ENCODE measurements around the gene DRD2. TPM values are rescaled to one million over a fixed set of nuclear protein-coding genes. Genes with fewer than 3 reads are reported as not detected.
A peak's percentile ranks its signal among the peaks of the same experiment; 100 is the strongest.

The DRD2 gene
- polyA plus RNA-seq, 1 donor, result 0.16 TPM

DNA sequence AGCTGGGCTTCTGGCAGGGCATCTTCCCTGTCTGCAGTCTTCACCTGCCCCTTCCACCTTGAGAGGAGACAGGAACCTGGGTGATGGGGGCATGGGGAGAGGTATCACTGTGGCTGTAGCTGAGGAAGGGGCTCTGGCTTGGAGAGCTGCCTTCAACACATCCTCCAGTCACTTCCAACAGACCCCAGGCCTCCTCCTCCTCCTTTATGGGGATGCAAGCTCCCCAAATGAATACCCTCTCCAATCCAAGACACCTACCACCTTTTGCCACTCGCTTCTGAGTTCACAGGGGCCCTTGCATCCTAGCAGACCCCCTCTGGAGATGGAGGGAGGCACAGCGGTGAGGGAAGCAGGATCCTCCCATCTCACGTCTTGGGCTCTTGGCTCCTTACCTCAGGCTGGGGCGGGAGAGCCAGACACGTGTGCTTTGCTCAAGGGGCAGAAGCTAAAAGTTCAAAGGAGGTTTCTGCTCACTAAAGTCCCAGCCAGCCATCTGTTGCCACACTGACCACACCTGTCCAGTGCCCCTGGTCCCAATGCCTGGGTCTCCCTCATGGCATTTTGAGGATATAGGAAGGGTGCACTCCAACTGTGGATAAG is 74.5 kb downstream of the DRD2 start:
- DNase-seq (ENCODE audit: low read depth), result no peak

- no peak for DNase-seq (ENCODE audit: low read depth)
These were observed 76.3 kb downstream of the DRD2 start for GRCh38 chr11:113398669-113399430.

DNA sequence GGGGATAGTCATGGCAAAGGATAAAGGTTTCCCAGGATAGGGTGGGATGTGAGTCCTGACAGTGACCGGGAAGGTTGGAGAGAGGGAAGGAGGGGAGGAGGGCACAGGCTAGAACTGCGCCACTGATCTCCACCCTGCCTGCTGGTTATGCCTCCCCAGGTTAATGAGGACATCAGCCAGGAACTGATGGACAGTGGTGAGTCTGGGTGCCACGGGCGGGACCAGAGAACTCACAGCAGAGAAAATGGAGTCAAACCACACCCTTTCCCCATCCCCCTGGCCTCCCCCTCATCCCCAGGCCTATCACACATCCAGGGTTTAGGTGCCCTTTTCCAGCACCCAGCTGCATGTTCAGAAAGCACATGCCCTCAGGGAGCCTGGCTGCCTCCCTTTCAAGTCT is 77.4 kb downstream of the DRD2 start:
- no peak for DNase-seq (ENCODE audit: low read depth)

GRCh38 chr11:113397212-113397611 is 78.0 kb downstream of the DRD2 start:
- DNase-seq (ENCODE audit: low read depth), result no peak

DNA sequence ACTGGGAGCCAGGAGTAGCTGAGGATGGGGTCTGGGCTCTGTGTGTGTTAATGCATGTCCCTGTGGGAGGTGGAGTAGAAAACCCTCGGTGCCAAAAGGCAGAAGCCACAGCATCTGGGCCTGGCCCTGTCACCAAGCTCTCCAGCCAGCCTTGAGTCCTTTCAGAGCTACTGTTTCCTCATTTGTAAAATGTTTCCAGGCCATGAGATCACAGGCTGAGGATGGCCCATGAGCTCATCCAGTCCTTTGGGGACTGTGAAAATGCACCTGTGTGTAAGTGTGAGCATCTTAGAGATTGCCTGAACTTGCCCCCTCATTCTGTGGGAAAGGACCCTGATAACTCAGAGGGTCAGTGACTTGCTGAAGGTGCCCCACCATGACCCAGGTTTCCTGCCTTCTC is 78.5 kb downstream of the DRD2 start:
- no peak for DNase-seq (ENCODE audit: low read depth)

- no peak for DNase-seq (ENCODE audit: low read depth)
These were observed 79.3 kb downstream of the DRD2 start for GRCh38 chr11:113395782-113396336.

- DNase-seq (ENCODE audit: low read depth), result no peak
These were observed 80.3 kb downstream of the DRD2 start for GRCh38 chr11:113394919-113395318.

DNA sequence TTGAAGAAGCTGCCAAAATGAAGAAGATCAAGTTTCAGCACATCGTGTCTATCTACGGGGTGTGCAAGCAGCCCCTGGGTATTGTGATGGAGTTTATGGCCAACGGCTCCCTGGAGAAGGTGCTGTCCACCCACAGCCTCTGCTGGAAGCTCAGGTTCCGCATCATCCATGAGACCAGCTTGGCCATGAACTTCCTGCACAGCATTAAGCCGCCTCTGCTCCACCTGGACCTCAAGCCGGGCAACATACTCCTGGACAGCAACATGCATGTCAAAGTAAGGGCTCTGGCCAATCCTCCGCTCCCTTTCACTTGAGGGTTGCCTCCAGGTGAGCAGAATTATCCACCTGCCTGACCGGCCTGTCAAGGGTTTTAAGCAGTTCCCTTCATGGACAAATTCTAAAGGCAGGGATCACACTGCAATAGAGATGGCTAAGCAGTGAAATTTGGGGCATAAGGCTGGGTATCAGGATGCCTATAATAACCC is 81.7 kb downstream of the DRD2 start:
- DNase-seq (ENCODE audit: low read depth), result no peak

DNA sequence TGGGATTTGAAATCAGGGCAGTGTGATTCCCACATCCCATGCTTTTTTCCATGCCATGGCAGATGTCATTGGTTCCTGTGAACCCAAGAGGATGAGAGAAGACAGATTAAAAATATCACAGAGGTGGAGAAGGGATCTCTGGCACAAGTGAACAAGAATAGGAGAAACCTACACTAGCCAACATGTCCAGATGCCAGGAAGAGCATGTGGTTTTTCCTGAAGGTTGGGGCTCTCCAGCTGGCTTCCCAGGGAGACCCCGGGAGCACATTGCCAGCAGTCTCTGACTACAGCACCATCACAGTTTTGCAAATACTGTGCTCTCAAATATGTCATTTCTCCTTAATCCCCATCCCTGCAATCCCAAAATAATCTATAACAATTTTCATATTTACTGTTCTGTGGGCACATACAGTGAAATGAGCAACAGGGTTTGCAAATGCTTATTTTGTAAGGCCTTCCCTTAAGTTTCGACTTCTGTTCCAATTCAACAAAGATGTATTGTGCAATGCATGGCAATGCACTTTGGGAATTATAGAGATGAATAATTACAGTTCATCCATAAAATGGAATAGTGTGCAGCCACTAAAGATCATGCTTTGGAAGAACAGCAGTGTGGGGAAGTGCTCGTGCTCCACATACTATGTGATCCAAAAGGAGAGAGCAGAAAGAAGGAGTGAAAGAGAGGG is 82.8 kb downstream of the DRD2 start:
- no peak for DNase-seq (ENCODE audit: low read depth)

- no peak for DNase-seq (ENCODE audit: low read depth)
These were observed 85.9 kb downstream of the DRD2 start for GRCh38 chr11:113389272-113389671.

GRCh38 chr11:113387605-113388211 is 87.5 kb downstream of the DRD2 start, which contains the start of gene ANKK1:
Gene ANKK1 (plus strand): TSS chr11:113387779. CDS start chr11:113387885, 106 bp downstream.
- DNase-seq (ENCODE audit: low read depth), result no peak

DNA sequence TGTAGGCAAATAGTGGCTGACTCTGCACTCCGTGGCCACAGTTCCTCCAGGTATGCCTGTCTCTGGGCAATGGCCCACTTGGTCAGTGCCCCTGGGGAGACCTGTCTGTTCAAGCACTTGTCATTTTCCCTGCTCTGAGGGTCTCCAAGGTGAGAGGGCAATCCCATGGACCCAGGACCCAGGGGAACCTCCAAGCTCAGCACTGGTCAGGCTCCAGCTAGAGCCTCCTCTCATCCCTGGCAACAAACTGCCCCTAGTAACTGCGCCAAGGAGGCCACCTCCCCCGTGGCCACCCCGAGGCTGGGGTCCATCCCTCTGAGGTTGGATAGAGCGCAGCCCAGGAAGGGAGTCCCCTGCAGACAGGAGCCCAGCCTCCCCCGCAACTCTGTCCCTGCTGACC is 88.3 kb downstream of the DRD2 start:
- DNase-seq (ENCODE audit: low read depth), result no peak

GRCh38 chr11:113385749-113386148 is 89.4 kb downstream of the DRD2 start:
- no peak for DNase-seq (ENCODE audit: low read depth)

- no peak for DNase-seq (ENCODE audit: low read depth)
These were observed 90.6 kb downstream of the DRD2 start for GRCh38 chr11:113384551-113384950.

- no peak for DNase-seq (ENCODE audit: low read depth)
These were observed 93.1 kb downstream of the DRD2 start for GRCh38 chr11:113382121-113382520.

DNA sequence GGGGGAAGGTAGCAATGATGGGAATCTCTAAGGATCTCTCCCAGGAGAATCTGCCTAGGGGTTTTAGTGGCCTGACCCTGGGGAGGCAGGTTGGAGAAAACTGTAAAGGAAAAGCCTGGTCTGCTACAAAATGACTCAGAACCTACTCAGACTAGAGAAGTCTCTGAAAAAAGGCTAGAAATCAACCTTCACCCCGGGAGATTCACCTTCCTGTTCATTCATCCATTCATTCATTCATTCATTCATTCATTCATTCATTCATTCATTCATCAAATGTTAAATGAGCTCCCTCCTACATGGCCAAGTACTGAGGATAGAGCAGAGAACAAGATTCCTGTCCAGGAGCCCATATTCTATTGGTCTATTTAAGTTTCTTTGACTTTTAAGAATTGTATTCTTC is 96.5 kb downstream of the DRD2 start:
- DNase-seq (ENCODE audit: low read depth), result no peak

DNA sequence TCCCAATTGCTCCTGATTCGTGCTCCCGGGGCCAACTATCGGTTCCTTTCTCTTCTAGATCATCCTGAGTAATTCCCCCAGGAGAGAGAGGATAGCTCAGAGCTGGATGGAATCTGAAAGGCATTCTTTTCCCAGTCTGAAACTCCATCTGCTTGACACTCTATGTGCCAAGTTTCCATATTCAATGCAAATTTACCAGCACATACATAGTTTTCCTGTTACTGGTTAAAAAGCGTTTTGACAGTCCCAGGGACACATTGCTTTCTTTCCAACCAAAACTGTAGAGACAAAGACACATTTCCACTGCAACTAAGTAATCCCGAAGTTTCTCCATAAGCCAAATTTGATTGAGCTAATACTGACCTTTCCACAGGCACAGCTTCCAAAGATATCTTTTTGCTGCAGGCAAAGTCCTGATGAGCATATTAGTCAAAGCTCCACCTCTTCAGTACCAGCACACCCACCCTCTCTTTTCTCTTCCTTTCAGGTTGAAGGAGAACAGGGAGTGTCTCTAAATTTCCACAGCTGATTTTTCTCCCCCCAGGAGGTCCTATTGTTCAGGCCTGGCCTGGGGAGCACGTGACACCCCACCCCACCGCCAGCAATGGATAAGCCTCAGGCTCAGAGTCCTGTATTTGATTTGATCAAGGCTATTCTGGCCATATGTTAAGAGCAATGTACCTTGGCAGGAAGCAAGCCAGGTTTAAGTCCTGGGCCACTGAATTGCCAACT is 97.4 kb downstream of the DRD2 start:
- DNase-seq (ENCODE audit: low read depth), result peak; percentile 19

GRCh38 chr11:113376156-113376555 is 99.0 kb downstream of the DRD2 start:
- peak; percentile 57 for DNase-seq (ENCODE audit: low read depth)

- DNase-seq (ENCODE audit: low read depth), result no peak
These were observed 99.8 kb downstream of the DRD2 start for GRCh38 chr11:113375402-113375801.

GRCh38 chr11:113373981-113374560 is 101.1 kb downstream of the DRD2 start:
- no peak for DNase-seq (ENCODE audit: low read depth)

DNA sequence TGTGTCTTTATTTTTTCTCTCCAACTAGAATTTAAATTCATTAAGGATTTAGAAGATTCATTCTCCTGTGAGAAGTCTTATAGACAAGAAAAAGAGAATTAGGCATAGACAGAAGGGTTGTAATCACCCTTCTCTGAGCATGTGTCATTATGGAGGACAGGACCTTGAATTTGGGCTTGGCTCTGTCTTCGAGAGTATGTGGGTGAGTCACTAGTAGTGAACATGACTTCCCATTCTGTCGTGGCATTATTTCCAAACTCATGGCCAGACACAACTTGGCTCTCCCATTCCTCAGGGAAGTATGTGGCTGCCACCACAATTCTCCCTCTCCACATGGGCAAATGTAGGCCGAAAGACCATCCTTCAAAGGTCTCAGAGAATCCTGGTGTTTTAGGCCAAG is 101.9 kb downstream of the DRD2 start:
- no peak for DNase-seq (ENCODE audit: low read depth)
